ENCODE results near the gene CACNB1. TPM values are rescaled to one million over a fixed set of nuclear protein-coding genes. Genes with fewer than 3 reads are reported as not detected.

Gene CACNB1
- 22.6 to 25.5 TPM (median 24.1 TPM) in 3 replicates for total RNA-seq
- long read RNA-seq, transcript CACNB1-212 (13 exons, 3,722 nt), result major isoform, 8 of 15 reads
- long read RNA-seq, partial matches to known transcripts, result 1 of 15 reads
- long read RNA-seq, other reads (novel, unspliced or antisense), result 4 of 15 reads

DNA sequence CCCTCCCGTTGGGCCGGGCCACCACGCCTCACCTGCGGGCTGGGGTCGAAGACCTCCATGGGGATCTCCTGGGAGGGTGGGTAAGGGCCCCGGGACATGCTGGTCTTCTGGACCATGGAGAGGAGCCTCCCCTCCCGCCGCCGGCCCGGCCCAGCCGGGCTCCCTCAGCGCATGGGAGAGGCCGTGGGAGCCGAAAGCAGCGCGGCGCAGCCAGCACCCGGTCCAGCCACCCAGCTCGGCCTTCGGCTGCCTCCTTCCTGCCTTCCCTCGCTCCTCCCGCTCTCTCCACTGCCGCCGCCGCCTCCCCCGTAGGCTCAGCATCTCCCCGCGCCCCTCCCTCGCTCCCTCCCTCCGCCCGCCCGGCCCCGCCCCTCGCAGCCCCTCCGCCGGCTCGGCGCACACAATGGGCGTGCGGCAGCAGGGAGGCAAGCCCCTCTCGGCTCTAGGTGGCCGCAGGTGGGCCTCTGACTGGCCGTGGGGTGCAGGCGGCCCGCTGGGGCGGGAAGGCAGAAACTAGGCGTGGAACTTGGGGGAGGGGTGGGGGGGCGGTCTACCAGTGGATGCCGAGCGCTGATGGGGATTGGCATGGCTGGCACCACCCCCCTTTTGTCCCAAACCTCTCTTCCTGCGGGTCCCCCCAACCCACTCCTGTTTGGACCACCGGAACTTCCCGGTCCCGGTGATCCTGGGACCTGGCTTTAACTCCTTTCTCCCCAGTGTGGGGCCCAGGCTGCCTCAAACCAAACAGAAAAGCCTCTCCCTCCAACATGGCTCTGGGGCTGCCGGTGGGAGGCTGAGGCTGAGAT, at the start of gene CACNB1:
Gene CACNB1 (minus strand): TSS at position 290 of the 806 bp plus-strand sequence. CDS start 174 bp downstream, at position 116.
- TF ChIP-seq, protein P1, sequence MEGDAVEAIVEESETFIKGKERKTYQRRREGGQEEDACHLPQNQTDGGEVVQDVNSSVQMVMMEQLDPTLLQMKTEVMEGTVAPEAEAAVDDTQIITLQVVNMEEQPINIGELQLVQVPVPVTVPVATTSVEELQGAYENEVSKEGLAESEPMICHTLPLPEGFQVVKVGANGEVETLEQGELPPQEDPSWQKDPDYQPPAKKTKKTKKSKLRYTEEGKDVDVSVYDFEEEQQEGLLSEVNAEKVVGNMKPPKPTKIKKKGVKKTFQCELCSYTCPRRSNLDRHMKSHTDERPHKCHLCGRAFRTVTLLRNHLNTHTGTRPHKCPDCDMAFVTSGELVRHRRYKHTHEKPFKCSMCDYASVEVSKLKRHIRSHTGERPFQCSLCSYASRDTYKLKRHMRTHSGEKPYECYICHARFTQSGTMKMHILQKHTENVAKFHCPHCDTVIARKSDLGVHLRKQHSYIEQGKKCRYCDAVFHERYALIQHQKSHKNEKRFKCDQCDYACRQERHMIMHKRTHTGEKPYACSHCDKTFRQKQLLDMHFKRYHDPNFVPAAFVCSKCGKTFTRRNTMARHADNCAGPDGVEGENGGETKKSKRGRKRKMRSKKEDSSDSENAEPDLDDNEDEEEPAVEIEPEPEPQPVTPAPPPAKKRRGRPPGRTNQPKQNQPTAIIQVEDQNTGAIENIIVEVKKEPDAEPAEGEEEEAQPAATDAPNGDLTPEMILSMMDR (IDR thresholded peaks at IDR 0.05), result no peak
- no peak for DNase-seq (ENCODE audit: low spot score)
- Mint-ChIP-seq H3K27ac (ENCODE audit: unreplicated experiment) (peak within 1 kb of the TSS; percentile 83), H3K36me3 (ENCODE audit: low read depth) (peaks cover 24% of the 10 kb centered on the region), H3K4me1 (ENCODE audit: low read depth) (peaks cover 71% of the 10 kb centered on the region), H3K4me3 (ENCODE audit: unreplicated experiment) (peak within 1 kb of the TSS; percentile 80), H3K27me3 (ENCODE audit: low read depth) (no peaks in the 10 kb centered on the region), H3K9me3 (ENCODE audit: low read depth) (no peaks in the 10 kb centered on the region)

- peaks cover 3% of the 10 kb centered on the region for H3K36me3 Mint-ChIP-seq (ENCODE audit: low read depth)
- DNase-seq (ENCODE audit: low spot score), result no peak
- H3K27me3 Mint-ChIP-seq (ENCODE audit: low read depth), result no peaks in the 10 kb centered on the region
- no peak overlapping the region for H3K4me3 Mint-ChIP-seq (ENCODE audit: unreplicated experiment)
- H3K27ac Mint-ChIP-seq (ENCODE audit: unreplicated experiment), result no peak overlapping the region
- TF ChIP-seq, protein P1 (IDR thresholded peaks at IDR 0.05), result peak; percentile 31
- peaks cover 11% of the 10 kb centered on the region for H3K4me1 Mint-ChIP-seq (ENCODE audit: low read depth)
- no peaks in the 10 kb centered on the region for H3K9me3 Mint-ChIP-seq (ENCODE audit: low read depth)
These were observed 48.8 kb upstream of the CACNB1 start for GRCh38 chr17:39246274-39246673.

DNA sequence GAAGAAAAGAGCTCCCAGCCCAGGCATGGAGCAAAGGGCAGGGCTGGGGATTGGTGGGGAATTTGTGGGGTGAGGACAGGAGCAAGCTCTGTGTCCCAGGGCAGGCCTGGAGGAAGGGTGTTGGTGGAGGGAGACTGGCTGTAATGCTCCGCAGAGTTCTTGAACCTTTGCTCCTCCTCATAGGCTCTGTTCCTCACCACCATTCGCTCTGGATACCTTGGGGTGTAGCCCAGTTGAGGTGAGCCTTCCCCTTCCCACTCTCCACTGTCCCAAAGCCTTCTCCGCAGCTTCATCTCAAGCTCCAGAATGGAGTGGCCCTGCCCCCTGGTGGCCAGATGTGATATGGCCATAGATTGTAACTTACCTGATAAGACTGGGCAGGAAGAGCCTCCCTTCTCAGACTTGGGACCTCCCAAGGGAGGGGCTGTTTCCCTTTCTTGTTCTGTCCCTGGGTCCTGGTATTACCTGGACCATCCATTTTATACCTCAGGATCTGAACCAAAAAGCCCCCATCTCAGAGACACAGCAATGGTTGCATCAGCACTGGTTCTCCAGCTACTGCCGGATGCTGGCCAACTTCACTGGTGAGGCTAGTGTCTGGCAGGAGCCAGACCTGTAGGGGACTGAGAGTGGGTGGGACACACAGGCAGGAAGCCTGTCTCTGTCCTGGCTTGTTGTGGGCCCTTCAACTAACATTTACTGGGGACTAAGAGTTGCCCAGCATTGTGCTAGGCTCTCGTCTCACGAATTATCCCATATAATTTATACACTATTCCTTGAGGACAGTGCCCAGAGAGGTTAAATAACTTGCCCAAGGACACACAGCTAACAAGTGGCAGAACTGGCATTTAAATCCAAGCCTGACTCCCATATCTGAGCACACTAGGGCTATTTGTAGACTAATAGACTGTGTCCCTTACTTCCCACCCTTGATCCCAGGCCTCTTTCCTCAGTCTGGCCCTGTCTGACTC, 47.4 kb upstream of the CACNB1 start:
- Mint-ChIP-seq H3K27me3 (ENCODE audit: low read depth) (no peaks in the 10 kb centered on the region), H3K4me3 (ENCODE audit: unreplicated experiment) (no peak overlapping the region), H3K4me1 (ENCODE audit: low read depth) (peaks cover 11% of the 10 kb centered on the region), H3K9me3 (ENCODE audit: low read depth) (no peaks in the 10 kb centered on the region), H3K36me3 (ENCODE audit: low read depth) (peaks cover 3% of the 10 kb centered on the region), H3K27ac (ENCODE audit: unreplicated experiment) (no peak overlapping the region)
- TF ChIP-seq, protein P1 (IDR thresholded peaks at IDR 0.05), result peak; percentile 98
- DNase-seq (ENCODE audit: low spot score), result no peak

DNA sequence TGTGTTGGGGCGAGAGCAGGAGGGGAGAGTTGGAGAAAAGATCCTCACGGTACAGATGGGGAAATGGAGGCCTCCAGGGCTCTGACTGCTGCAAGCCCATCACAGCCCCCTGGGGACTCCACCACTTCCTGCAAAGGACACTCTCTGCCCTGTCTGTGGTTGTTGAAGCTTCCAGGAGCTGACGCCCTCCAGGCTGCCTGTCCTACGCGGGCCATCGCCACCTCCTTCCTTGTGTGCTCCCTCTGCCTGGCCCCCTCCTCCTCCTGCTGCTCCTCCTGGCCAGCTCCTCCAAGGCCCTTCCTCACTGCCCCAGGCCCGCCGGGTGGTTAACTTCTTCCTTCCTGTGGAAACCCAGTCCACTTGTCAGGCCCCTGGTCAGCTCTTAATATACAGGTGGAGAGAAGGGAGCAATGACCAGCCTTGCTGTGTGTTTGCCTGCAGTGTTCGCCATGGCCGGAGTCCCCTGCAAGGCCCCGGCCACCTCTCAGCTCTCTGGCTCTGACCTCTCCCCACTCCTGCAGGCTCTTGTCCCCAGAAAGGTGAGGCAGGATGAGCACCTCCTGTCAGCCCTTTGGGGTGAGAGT, 46.6 kb upstream of the CACNB1 start:
- Mint-ChIP-seq H3K27me3 (ENCODE audit: low read depth) (peaks cover 3% of the 10 kb centered on the region), H3K27ac (ENCODE audit: unreplicated experiment) (no peak overlapping the region), H3K4me1 (ENCODE audit: low read depth) (peaks cover 11% of the 10 kb centered on the region), H3K36me3 (ENCODE audit: low read depth) (peaks cover 3% of the 10 kb centered on the region), H3K9me3 (ENCODE audit: low read depth) (no peaks in the 10 kb centered on the region), H3K4me3 (ENCODE audit: unreplicated experiment) (no peak overlapping the region)
- no peak for DNase-seq (ENCODE audit: low spot score)
- TF ChIP-seq, protein P1 (IDR thresholded peaks at IDR 0.05), result no peak

Measured in chondrocyte (in vitro differentiated cells).